Trophoblast cell (in vitro differentiated cells and primary cell): Measurements from ENCODE around the gene ABHD5.

Experiments used
- DNase-seq, 2 donors: peaks; one replicate each; pipeline ENCODE4 v3.0.0-alpha.2; 2016
- H2AFZ ChIP-seq: 2 replicates; pipeline ENCODE4 v1.6.1; 2013; ENCODE audit warnings: low read length, moderate library complexity, mild to moderate bottlenecking; ENCODE audit not compliant: insufficient read depth, poor library complexity
- H2AK5ac ChIP-seq: 2 replicates; pipeline ENCODE4 v1.6.1; 2013; ENCODE audit warnings: mild to moderate bottlenecking, low read length
- H2BK120ac ChIP-seq: 2 replicates; pipeline ENCODE4 v1.6.1; 2013; ENCODE audit warnings: low read length, mild to moderate bottlenecking, moderate library complexity; ENCODE audit not compliant: insufficient read depth, poor library complexity
- H2BK12ac ChIP-seq: 2 replicates; pipeline ENCODE4 v1.6.1; 2013; ENCODE audit warnings: mild to moderate bottlenecking, low read length, moderate library complexity
- H2BK5ac ChIP-seq: 2 replicates; pipeline ENCODE4 v1.6.1; 2013; ENCODE audit warnings: low read length, low read depth, moderate library complexity, mild to moderate bottlenecking; ENCODE audit not compliant: poor library complexity
- H3K14ac ChIP-seq: 2 replicates; pipeline ENCODE4 v1.6.1; 2013; ENCODE audit warnings: mild to moderate bottlenecking, low read length
- H3K18ac ChIP-seq: 2 replicates; pipeline ENCODE4 v1.6.1; 2013; ENCODE audit warnings: mild to moderate bottlenecking, low read length
- H3K23ac ChIP-seq: 2 replicates; pipeline ENCODE4 v1.6.1; 2013; ENCODE audit warnings: low read length
- H3K27ac ChIP-seq: 2 replicates; pipeline ENCODE4 v1.5.1; 2013; ENCODE audit warnings: low read depth, mild to moderate bottlenecking, inconsistent platforms, low read length, moderate library complexity
- H3K27me3 ChIP-seq: 2 replicates; pipeline ENCODE4 v1.6.1; 2013; ENCODE audit warnings: inconsistent platforms, mild to moderate bottlenecking, low read length, moderate library complexity; ENCODE audit not compliant: insufficient read depth
- H3K36me3 ChIP-seq, 2 experiments: 1 replicate in 1 of 2; 2 replicates in 1 of 2; pipeline ENCODE4 v1.6.1; 2013; ENCODE audit warnings: low read length in 2 of 2, mild to moderate bottlenecking in 2 of 2, moderate library complexity in 1 of 2; ENCODE audit not compliant: insufficient read depth in 2 of 2, control insufficient read depth in 1 of 2
- H3K4ac ChIP-seq: 2 replicates; pipeline ENCODE4 v1.6.1; 2013; ENCODE audit warnings: low read depth, mild to moderate bottlenecking, low read length, moderate library complexity
- H3K4me1 ChIP-seq, 2 experiments: 1 replicate in 1 of 2; 2 replicates in 1 of 2; pipeline ENCODE4 v1.6.1; 2013; ENCODE audit warnings: low read length in 2 of 2, mild to moderate bottlenecking in 2 of 2, moderate library complexity in 1 of 2; ENCODE audit not compliant: insufficient read depth in 2 of 2, control insufficient read depth in 1 of 2
- H3K4me2 ChIP-seq: 2 replicates; pipeline ENCODE4 v1.6.1; 2013; ENCODE audit warnings: inconsistent platforms, mild to moderate bottlenecking, low read length, moderate library complexity
- H3K4me3 ChIP-seq: 2 replicates; pipeline ENCODE4 v1.5.1; 2013; ENCODE audit warnings: mild to moderate bottlenecking, low read depth, low read length, inconsistent platforms
- H3K79me1 ChIP-seq: one replicate; pipeline ENCODE4 v1.6.1; 2013; ENCODE audit warnings: low read length
- H3K79me2 ChIP-seq: 2 replicates; pipeline ENCODE4 v1.6.1; 2013; ENCODE audit warnings: low read length, mild to moderate bottlenecking; ENCODE audit not compliant: control insufficient read depth, insufficient read depth, poor library complexity
- H3K9ac ChIP-seq: 2 replicates; pipeline ENCODE4 v1.6.1; 2013; ENCODE audit warnings: mild to moderate bottlenecking, low read length
- H3K9me3 ChIP-seq: 2 replicates; pipeline ENCODE4 v1.6.1; 2013; ENCODE audit warnings: low read depth, mild to moderate bottlenecking, control low read depth, inconsistent platforms, low read length; ENCODE audit not compliant: insufficient read depth
- H4K12ac ChIP-seq: 2 replicates; pipeline ENCODE4 v1.6.1; 2013; ENCODE audit warnings: low read depth, mild to moderate bottlenecking, low read length, moderate library complexity
- H4K8ac ChIP-seq: 2 replicates; pipeline ENCODE4 v1.6.1; 2013; ENCODE audit warnings: low read depth, mild to moderate bottlenecking, low read length, moderate library complexity
- H4K91ac ChIP-seq: one replicate; pipeline ENCODE4 v1.6.1; 2013; ENCODE audit warnings: low read depth, mild to moderate bottlenecking, low read length, moderate library complexity
- WGBS: extraction: QIAGEN DNeasy Blood & Tissue Kit; methylation state at CpG from one replicate; pipeline ENCODE4 v1.1.7; 2013; ENCODE audit warnings: missing lambda C conversion rate; ENCODE audit not compliant: insufficient read length, insufficient coverage; ENCODE audit errors: extremely low coverage; 5-methylcytosine and 5-hydroxymethylcytosine counted together

The ABHD5 gene

GRCh38 chr3:43764471-43764870 lies 73.7 kb downstream of the ABHD5 start:
- Histone ChIP-seq H3K9me3 (no peaks in the 10 kb centered on the region), H3K4me1 (peaks cover 4 to 6% of the 10 kb centered on the region in 2 experiments), H3K27me3 (no peaks in the 10 kb centered on the region), H2AK5ac (no peak overlapping the region), H3K27ac (no peak overlapping the region), H3K23ac (no peak overlapping the region), H3K9ac (no peak overlapping the region), H4K12ac (no peak overlapping the region), H2BK120ac (no peak overlapping the region), H3K79me1 (peaks cover 2% of the 10 kb centered on the region), H4K91ac (no peak overlapping the region), H3K36me3 (no peaks in the 10 kb centered on the region), H3K4me3 (no peak overlapping the region), H4K8ac (no peak overlapping the region), H2BK5ac (no peak overlapping the region), H3K4ac (no peak overlapping the region), H3K4me2 (no peak overlapping the region), H3K14ac (no peak overlapping the region), H3K18ac (no peak overlapping the region), H2BK12ac (no peak overlapping the region), H2AFZ (no peak overlapping the region), H3K79me2 (no peaks in the 10 kb centered on the region)
- no peak for DNase-seq
- WGBS, result no CpG with 5 or more reads among the region's 2 CpGs

GRCh38 chr3:43765521-43765971 lies 74.8 kb downstream of the ABHD5 start:
- Histone ChIP-seq H3K9ac (no peak overlapping the region), H3K18ac (no peak overlapping the region), H3K79me2 (no peaks in the 10 kb centered on the region), H3K23ac (no peak overlapping the region), H3K4me1 (peaks cover 6% of the 10 kb centered on the region in 2 experiments), H2BK12ac (no peak overlapping the region), H2AFZ (no peak overlapping the region), H4K91ac (no peak overlapping the region), H3K14ac (no peak overlapping the region), H3K27me3 (no peaks in the 10 kb centered on the region), H3K9me3 (peaks cover 1% of the 10 kb centered on the region), H3K4me3 (no peak overlapping the region), H3K4ac (no peak overlapping the region), H4K8ac (no peak overlapping the region), H2AK5ac (no peak overlapping the region), H3K36me3 (no peaks in the 10 kb centered on the region), H4K12ac (no peak overlapping the region), H3K27ac (no peak overlapping the region), H2BK120ac (no peak overlapping the region), H3K4me2 (no peak overlapping the region), H3K79me1 (no peaks in the 10 kb centered on the region), H2BK5ac (no peak overlapping the region)
- no peak for DNase-seq
- no CpG with 5 or more reads among the region's 4 CpGs for WGBS

GRCh38 chr3:43766672-43767465 lies 76.1 kb downstream of the ABHD5 start:
- Histone ChIP-seq H3K4ac (no peak overlapping the region), H2BK120ac (no peak overlapping the region), H3K18ac (no peak overlapping the region), H3K4me3 (no peak overlapping the region), H4K91ac (no peak overlapping the region), H3K36me3 (no peaks in the 10 kb centered on the region), H2BK12ac (no peak overlapping the region), H4K12ac (no peak overlapping the region), H3K23ac (no peak overlapping the region), H2AK5ac (no peak overlapping the region), H2BK5ac (no peak overlapping the region), H3K9me3 (peaks cover 1% of the 10 kb centered on the region), H3K27me3 (no peaks in the 10 kb centered on the region), H3K4me2 (no peak overlapping the region), H3K4me1 (peaks cover 6% of the 10 kb centered on the region in 2 experiments), H3K14ac (no peak overlapping the region), H3K27ac (no peak overlapping the region), H4K8ac (no peak overlapping the region), H3K79me1 (no peaks in the 10 kb centered on the region), H2AFZ (no peak overlapping the region), H3K9ac (no peak overlapping the region), H3K79me2 (no peaks in the 10 kb centered on the region)
- no CpG with 5 or more reads among the region's 2 CpGs for WGBS
- DNase-seq, result no peak

- no peaks in the 10 kb centered on the region for H3K79me1 ChIP-seq
- H3K4me1 ChIP-seq, result peaks cover 8 to 11% of the 10 kb centered on the region in 2 experiments
- no peak overlapping the region for H3K27ac ChIP-seq
- no peak overlapping the region for H3K4me3 ChIP-seq
- H3K4me2 ChIP-seq, result no peak overlapping the region
- no peaks in the 10 kb centered on the region for H3K27me3 ChIP-seq
- no peak overlapping the region for H3K14ac ChIP-seq
- H3K18ac ChIP-seq, result no peak overlapping the region
- no peak overlapping the region for H3K9ac ChIP-seq
- H4K91ac ChIP-seq, result no peak overlapping the region
- WGBS, result no CpG with 5 or more reads among the region's 5 CpGs
- no peak overlapping the region for H4K8ac ChIP-seq
- no peak overlapping the region for H4K12ac ChIP-seq
- no peak overlapping the region for H2AFZ ChIP-seq
- no peaks in the 10 kb centered on the region for H3K79me2 ChIP-seq
- H2AK5ac ChIP-seq, result no peak overlapping the region
- H3K23ac ChIP-seq, result no peak overlapping the region
- no peak overlapping the region for H2BK12ac ChIP-seq
- H3K9me3 ChIP-seq, result peaks cover 1% of the 10 kb centered on the region
- no peak overlapping the region for H2BK5ac ChIP-seq
- no peak for DNase-seq
- no peak overlapping the region for H3K4ac ChIP-seq
- H2BK120ac ChIP-seq, result no peak overlapping the region
- no peaks in the 10 kb centered on the region for H3K36me3 ChIP-seq
Observed at GRCh38 chr3:43768381-43768973, 77.7 kb downstream of the ABHD5 start.
